Iris pigment epithelial cell (primary cell): ENCODE results near the gene FAT1.

Experiments
- DNase-seq: peaks from one replicate; pipeline ENCODE4 v3.0.0-alpha.2; 2011; ENCODE audit warnings: low read depth

FAT1 gene

DNA sequence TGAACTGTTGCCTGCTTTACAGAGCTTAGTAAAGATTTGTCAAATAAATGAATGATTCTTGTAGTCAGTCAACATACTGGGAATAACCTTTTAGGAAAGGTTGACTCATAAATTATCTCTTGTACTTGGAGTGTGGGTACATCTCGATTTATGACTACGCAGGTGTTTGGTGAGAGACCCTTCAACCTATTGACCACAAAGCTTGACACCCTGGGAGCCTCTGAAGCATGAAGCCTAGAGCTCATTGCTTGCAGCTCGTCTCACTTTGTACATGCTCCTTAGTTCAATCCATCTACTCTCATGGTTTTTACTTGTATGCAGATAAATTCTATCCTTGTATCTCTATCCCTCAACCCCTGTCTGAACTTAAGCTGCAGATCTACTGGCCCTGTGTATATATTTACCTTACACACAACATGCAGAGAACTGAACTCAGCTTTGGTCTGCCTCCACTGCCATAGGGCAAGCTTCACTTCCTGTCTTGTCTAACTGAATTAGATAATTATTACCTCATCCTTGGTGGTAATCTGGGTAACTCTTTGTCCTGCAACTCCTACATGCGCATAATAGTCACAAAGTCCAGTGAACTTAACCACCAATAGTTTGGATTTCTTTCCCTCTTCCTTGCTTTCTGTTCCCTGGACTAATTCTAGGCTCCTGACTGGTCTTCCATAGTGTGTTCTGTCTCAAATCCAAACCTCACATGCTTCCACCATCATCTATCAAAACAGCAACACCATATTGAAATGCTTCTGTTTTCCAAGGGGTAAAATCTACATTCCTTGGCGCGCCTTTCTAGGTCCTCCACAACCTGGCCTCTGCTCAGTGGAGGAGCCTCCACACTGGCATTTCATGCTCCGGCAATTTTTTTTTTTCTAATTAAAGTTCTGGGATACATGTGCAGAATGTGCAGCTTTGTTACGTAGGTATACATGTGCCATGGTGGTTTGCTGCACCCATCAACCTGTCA is 32.2 kb upstream of the FAT1 start:
- DNase-seq: no peak

DNA sequence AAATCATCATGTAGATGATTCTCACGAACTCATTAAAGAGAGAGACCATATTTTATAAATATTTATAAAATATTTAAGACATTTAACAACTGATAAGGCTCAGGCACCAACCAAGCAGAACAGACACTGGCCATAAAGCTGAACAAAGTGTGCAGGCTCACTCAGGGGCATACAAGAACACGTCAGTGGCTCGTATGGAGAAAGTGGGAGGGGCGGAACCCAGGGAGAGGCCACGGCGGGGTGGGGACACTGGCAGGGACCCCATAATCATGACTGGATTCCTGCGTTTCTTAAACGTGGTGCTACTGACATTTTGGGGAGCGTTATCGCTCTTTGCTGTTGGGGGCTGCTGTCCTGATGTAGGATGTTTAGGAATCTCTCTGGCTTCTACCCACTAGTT is 31.3 kb upstream of the FAT1 start:
- no peak for DNase-seq

DNA sequence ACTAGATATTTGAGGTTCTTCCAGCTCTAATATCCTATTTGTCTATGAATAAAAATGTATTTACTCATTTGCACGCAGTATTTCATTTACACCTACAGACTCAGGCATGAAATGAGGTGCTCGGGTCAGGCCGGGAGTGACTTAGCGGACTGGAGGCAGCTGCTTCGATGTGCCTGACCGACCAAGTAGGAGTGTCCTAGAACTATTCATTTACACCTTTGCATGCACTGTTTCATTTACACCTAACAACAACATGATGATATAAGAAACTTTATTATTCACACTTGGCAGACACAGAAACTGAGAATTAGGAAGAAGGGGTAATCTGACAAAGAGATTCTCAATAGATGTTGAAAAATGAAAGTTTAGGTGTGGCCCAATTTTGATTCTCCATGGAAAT is 28.7 kb upstream of the FAT1 start:
- DNase-seq: no peak

DNA sequence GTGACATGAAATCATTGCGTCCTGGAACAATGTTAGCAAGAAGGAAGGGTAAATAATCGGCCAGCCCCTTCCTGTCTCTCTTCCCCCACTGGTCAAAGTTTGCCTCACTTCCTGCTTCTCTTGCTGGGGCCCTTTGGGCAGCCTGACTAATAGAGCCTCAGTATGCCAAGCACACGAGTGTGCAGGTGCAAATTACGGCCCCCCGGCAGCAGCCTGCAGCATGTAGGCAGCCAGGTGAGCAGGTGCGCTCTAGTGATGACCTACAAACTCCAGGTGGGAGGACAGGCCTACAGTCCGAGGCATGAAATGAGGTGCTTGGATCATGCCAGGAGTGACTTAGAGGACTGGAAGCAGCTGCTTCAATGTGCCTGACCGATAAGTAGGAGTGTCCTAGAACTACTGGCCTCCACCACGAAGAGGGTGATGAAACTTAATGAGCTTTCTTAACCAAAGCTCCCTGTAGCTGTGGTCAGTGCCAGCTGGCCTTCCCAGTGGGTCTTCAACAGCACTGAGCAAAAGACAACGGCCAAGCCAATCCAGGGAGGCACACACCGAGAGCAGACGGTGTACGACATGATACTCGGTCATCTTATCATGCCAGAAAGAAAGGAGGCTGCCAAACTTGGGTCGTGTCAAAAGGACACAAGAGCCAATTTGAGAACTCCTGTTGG is 26.1 kb upstream of the FAT1 start:
- no peak for DNase-seq

DNA sequence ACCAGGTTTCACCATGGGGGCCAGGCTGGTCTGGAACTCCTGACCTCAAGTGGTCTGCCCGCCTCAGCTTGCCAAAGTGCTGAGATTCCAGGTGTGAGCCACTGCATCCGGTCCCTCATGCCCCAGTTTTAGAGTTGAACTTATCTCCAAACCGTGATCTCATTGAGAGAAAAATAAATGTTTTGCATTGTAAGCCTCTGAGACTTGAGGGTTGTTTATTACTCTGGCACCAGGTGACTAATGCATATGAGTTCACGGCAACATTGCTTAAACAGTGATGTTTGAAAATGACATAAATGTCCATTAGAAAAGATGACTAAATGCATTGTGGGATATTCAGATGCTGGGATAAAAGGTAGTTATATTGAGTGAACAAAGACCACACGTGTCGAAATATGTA is 22.9 kb upstream of the FAT1 start:
- peak; percentile 81 for DNase-seq

DNA sequence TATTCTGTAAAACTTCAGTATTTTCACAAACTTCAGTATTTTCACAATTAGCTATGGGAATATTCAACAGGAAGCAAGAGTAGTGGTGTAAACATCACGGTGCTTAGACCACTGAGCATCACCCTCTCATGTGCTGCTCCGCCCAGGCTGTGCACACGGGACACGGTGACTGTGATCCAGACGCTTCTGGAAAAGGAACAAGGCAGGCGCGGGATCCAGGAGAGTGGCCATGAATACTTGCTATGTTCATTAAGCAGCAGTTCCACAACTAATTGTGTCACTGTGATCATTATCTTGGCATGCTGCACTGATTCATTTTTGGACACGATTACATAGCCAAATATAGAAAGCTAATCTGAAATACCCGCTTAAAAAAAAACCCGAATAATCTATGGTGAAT is 19.6 kb upstream of the FAT1 start:
- DNase-seq: no peak

DNA sequence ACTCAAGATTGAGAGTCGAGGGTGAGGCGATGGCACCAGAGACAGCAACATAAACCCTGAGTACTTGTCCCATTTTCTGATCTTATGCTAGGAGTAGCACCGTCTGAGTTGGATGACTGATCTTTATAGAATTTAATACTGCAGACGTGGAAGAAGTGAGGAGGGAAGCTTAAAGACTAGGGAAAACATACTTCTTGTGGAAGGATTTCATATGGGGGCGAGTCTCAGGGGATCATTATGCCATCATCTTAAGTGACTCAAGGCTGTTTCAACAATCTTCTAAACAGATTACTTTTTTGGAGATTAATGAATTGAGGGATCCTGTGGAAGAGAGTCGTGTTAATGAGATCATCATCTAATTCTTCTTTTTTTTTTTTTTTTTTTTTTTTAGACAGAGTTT is 17.2 kb upstream of the FAT1 start:
- DNase-seq: no peak

DNA sequence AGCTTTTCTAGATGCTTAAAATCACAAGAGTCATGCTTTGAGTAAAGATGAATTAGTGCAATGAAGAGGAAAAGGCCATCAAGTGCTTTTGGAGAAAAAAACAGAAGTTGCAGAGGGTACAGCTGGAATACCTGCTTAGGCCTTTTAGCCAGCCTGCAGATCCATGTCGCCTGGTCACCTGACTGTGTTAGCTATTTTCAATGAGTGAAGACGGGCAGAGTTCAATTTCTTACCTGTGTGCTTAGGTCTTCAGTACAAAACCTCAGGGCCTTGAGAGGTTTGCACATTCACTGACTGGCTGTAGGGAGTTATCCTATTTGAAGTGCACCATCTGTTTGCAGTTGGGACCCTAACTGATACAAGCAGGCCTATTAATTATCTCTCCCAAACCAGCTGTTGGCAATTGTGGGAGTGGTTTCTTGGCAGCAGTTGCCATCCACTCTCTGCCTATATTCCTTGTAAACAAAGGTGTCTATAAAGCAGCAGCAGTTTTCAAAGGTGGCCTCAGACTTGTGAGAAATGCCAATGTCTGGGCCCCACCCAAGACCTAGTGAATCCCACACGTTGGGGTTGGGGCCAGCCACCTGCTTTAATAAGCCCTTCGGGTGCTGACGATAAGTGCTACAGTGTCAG is 16.3 kb upstream of the FAT1 start:
- no peak for DNase-seq

DNA sequence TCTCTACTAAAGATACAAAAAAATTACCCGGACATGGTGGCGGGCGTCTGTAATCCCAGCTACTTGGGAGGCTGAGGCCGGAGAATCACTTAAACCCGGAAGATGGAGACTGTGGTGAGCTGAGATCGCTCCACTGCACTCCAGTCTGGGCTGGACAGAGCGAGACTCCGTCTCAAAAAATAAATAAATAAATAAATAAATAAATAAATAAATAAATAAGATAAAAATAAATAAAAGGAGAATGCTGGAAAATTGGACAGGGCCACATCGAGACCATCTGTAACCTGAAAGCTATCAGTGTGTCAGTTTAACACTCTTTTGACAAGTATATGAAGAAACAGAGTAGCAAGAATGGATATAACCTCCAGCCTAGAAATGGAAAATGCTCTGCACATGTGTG is 15.7 kb upstream of the FAT1 start:
- no peak for DNase-seq

DNA sequence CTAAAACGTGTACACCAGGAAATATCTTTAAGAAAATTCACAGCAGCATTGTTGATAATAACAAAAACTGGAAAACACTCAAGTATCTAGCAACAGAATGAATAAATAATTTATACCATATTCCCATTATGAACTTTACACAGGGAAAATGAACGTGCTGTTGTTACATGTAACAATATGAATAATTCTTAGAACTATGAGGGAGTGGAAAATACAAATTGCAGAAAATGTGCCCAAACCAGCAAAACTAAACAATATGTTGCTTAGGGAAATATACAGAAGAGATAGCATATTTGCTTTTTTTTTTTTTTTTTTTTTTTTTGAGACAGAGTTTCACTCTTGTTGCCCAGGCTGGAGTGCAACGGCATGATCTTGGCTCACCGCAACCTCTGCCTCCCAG is 14.8 kb upstream of the FAT1 start:
- DNase-seq: no peak

DNA sequence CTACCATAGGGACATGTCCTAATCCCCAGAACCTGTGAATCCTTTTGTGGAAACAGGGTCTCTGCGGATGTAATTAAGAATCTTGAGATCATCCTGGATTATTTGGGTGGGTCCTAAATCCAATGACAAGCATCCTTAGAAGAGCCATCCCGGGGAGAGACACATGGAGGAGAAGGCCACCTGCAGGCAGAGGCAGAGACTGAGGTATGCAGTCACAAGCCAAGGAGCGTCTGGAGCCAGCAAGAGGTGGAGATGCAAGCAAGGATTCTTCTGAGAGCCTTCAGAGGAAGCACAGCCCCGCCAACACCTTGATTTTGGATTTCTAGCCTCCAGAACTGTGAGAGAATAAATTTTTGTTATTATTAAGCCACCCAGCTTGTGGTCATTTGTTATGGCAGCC is 13.8 kb upstream of the FAT1 start:
- no peak for DNase-seq

DNA sequence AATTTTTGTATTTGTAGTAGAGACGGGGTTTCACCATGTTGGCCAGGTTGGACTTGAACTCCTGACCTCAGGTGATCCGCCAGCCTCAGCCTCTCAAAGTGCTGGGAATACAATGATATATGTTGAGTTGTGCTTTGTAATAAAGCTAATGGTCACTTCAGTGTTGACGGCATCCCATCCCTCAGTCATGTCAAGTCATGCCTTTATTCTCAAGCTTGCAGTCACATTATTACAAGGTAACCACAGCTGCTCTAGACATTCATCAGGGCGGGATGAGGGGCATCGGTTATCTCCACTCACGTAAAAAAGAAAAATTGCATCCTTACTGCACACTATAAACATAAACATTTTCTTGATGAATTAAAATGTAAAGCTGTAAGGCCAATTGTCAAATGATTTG is 12.8 kb upstream of the FAT1 start:
- DNase-seq: no peak

DNA sequence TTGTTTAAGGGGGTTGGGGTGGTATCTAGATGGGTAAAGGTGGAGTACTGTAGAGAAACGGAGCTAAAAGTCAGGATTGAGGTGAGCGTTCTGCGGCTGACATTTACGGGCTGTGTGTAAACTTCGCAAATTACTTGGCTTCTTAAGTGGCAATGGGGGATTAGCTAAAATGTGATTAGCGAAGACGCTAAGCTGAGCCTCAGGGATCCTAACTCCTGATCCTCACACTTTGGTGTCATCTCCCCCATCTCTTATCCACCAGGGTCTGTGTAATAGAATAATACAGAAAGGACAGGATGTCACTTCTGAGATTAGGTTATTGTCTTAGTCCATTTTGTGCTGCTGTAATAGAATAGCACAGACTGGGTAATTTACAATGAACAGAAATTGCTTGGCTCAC is 10.6 kb upstream of the FAT1 start:
- DNase-seq: no peak

DNA sequence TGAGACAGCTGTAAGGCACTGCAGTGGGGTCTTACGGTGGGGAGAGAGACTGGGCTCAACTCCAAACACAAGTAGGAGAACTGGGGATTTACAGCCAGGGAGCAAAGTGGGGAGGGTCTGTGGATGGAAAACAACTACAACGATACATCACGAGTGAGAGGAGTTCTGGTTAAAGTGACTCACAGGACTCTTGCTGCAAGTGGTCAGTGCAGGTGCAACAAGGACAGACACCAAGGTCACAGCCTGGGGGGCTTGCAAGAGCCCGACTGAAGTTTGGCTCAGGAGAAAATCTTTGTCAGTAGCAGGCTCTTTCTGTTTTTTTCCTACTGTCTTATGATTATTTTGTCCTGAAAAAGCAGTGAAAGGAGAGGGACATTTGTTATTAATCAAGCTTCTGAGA is 10.1 kb upstream of the FAT1 start:
- DNase-seq: no peak

DNA sequence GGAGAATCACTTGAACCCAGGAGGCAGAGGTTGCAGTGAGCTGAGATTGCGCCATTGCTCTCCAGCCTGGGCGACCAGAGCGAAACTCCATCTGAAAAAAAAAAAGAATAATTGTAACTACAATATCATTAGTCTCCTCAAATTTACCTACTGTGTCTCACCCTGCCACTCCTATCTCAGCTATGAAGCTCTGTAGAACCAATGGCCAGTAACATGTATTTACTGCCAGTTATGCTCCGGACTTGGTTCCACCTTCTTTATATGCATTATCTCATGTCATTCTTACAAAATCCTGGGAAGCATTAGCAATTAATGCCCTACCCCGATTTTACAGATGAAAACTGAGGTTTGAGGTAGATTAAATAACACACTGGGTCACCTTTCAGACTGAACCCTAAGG is 7.0 kb upstream of the FAT1 start:
- no peak for DNase-seq

DNA sequence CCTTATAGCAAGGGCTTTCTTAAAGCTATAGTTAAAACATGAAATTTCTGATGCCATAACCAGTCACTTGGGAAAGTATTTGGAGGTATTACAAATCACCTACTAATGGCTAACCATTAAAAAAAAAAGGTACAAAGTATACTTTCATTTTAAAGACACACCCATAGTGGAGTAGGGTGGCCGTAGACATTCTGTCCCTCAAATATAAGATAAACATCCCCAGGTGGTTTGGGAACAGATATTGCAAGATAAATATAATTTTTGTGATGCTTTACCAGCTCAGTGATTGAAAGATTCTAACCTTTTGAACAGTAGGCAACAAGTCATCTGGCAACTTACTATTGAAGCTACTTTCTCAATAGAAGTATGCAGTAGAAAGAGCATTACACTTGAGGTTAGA is 6.2 kb upstream of the FAT1 start:
- DNase-seq: no peak

DNA sequence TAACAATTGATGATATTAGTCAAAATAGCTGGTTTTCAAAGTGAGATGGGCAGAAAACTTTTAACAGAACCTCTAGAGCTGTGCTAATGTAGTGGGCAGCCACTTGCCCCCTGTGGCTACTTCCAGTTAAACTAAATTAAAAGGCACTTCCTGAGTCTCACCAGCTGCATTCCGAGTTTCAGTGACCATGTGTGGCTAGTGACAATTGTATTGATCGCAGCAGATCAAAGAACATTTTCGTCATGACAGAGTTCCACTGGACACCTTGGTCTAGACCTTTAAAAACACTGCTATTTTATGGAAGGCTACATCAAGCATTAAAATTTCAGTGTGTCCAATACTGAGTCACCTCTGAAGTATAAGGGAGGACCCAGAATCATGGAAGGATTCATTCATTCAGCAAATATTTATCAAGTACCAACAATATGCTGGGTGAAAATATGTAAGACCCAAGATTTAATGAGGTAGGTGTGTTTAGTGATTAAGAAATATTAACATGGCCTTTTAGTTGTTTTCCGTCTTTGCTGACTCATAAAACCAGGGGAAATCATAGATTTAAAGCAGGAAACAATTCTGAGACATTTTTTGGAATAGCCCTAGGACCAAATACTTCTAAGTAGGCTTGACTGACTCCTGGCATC is 5.1 kb upstream of the FAT1 start:
- peak; percentile 36 for DNase-seq

DNA sequence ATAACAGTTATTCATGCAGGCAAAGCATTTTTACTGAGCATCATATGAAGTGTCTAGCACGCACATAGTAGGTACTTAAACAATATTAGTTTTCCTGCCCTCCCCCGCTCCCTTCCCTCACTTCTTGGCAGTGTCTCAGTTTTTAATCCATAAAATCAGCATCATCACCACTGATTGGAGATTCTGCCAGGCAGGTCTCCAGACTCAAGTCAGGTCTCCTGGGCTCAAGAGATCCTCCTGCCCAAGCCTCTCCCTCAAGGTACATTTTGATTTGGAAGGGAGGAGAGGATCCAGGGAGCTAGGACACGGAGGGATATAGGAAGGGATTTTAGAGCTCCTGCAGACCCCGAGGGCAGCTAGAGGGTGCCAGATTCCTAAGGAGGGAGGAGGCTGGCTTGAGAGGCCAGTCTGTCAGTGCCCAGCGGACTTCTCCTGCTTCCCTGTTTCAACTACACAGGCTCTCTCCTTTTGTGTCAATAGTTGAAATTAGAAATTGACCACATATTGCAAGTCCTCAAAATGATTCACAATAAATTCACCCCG is 4.4 kb upstream of the FAT1 start:
- peak; percentile 46 for DNase-seq

DNA sequence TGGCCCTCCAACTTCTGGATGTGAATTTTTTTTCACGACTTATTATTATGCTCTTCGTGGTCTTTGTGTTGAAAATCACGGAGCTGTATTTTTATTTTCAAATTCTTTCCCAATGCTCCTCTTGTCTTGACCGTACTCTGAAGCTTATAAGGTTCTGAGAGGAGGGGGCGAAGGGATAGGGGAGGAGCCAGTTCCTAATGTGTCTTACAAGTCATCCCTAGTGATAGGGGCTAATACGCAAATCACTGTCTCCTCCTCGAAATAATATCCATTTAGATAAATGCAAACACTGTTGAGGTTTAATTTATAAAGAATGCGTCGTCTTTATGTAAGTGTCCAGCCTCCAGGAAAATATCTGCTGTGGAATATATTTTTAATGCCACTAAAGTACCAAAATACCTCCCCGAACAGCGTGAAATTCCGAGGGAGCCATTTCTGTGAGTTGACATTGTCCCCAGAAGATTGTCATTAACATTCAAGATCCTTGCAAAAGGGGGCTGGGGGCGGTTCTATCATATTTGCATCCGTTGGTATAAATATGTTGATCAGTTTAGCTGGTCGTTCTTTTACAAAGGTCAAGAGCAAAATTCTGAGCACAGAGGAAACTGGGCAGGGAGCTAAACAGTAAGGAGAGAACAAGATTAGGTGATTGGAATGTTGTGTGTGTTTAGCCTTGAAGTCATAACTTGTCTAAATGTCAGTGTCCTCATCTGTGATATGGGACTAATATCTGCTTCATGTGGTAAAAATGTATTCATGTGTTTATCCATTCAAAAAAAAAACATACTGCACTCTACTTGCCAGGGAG is 3.7 kb upstream of the FAT1 start:
- DNase-seq: peak; percentile 50

DNA sequence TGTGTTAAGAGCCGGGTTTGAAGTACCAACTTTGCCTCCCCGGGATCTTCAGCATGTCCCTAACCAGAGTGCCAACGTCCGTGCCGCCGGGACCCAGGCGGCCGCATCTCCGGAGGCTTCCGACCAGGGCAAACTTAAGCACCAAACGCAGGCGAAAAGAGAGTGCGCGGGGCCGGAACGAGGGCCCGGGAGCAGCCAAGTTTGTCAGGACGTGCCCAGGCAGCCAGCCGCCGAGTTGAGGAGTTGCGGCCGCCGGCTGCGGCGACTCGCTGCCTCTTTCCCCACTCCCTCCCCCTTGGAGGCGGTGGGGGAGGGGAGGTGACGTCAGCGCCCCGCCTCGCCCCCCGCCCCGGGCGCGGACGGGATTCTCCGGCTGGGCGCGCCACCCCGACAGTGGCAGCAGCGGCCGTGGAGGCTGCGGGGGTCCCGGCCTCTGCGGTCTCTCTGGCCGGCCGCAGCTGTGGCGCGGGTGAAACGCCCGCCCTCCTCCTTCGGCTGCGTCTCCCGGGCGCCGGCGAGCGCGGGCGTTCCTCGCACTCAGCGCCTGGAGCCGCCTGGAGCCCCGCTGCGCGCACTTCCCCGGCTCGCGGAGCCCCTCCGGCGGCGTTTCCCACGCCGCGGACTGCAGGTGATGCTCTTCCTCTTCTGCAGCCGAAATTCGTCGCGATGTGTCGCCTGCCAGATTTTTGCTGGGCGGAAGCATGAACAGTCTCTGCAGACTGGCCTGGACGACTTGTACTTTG is 2.9 kb upstream of the FAT1 start:
- peak; percentile 86 for DNase-seq
